22Rv1 (cell line): ENCODE results near the gene SLC6A6.

ENCODE experiments used
- ZFX ChIP-seq: fragments of 450-650 bp; IDR thresholded peaks from 2 replicates; pipeline ENCODE4 v1.6.1; 2017; ENCODE audit warnings: antibody characterized with exemption, borderline replicate concordance
- TF ChIP-seq, protein P1 (sequence below): fragments of 450-650 bp; IDR thresholded peaks from 2 replicates; pipeline ENCODE4 v1.5.1; 2017; ENCODE audit warnings: mild to moderate bottlenecking

- TF ChIP-seq, protein P1, sequence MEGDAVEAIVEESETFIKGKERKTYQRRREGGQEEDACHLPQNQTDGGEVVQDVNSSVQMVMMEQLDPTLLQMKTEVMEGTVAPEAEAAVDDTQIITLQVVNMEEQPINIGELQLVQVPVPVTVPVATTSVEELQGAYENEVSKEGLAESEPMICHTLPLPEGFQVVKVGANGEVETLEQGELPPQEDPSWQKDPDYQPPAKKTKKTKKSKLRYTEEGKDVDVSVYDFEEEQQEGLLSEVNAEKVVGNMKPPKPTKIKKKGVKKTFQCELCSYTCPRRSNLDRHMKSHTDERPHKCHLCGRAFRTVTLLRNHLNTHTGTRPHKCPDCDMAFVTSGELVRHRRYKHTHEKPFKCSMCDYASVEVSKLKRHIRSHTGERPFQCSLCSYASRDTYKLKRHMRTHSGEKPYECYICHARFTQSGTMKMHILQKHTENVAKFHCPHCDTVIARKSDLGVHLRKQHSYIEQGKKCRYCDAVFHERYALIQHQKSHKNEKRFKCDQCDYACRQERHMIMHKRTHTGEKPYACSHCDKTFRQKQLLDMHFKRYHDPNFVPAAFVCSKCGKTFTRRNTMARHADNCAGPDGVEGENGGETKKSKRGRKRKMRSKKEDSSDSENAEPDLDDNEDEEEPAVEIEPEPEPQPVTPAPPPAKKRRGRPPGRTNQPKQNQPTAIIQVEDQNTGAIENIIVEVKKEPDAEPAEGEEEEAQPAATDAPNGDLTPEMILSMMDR: no peak
- no peak for TF ChIP-seq ZFX
Measured at GRCh38 chr3:14366248-14366647, 36.2 kb upstream of the SLC6A6 start.
